ENCODE results near the gene NEURL1B.

DNA sequence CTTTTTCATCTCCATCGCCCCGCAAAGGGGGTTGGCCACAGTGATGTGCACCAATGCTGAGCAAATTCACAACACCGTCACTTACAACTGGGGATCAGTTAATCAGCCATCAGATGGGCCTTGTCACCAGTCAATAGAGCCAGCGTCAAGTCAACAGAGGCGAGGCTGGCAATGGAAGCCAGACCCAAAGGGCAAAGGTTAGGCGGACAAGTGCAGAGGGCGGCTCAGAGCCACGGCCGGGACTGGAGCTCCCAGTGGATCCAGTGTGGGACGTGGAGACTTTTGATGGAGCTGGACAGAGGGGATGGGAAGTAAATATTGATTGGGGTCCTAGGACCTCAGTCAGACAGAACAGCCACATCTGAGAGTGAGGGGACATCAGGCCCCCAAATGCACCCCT is 84.2 kb downstream of the NEURL1B start:
- TF ChIP-seq, protein P1, sequence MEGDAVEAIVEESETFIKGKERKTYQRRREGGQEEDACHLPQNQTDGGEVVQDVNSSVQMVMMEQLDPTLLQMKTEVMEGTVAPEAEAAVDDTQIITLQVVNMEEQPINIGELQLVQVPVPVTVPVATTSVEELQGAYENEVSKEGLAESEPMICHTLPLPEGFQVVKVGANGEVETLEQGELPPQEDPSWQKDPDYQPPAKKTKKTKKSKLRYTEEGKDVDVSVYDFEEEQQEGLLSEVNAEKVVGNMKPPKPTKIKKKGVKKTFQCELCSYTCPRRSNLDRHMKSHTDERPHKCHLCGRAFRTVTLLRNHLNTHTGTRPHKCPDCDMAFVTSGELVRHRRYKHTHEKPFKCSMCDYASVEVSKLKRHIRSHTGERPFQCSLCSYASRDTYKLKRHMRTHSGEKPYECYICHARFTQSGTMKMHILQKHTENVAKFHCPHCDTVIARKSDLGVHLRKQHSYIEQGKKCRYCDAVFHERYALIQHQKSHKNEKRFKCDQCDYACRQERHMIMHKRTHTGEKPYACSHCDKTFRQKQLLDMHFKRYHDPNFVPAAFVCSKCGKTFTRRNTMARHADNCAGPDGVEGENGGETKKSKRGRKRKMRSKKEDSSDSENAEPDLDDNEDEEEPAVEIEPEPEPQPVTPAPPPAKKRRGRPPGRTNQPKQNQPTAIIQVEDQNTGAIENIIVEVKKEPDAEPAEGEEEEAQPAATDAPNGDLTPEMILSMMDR (IDR thresholded peaks at IDR 0.05; ENCODE audit: poor library complexity), result no peak
- no peak for TF ChIP-seq EZH2 (IDR thresholded peaks at IDR 0.05; ENCODE audit: borderline replicate concordance)

All from hepatocyte (in vitro differentiated cells).